Body of pancreas (tissue), 4 donors: ENCODE data around the gene FLAD1.

ENCODE experiments used
- CTCF ChIP-seq, 7 experiments: fragments of 450-650 bp in 4 of 7; fragments of 200-600 bp in 3 of 7; sonication (generic) in 3 of 7; IDR thresholded peaks; one replicate each; pipeline ENCODE4 v1.5.1; 2016 to 2019; ENCODE audit warnings: antibody characterized with exemption in 7 of 7
- POLR2A ChIP-seq, 3 donors: fragments of 450-650 bp; IDR thresholded peaks; one replicate each; pipeline ENCODE4 v1.6.1; 2016; ENCODE audit warnings: antibody characterized with exemption in 3 of 3, mild to moderate bottlenecking in 2 of 3

GRCh38 chr1:154945962-154946850 lies 36.9 kb upstream of the FLAD1 start:
- TF ChIP-seq CTCF (IDR thresholded peaks at IDR 0.05) = no peak
- no peak for TF ChIP-seq POLR2A (IDR thresholded peaks at IDR 0.05)
